ENCODE results near the gene BLTP3A.
"Not testable (repeated sequence)": the region's sequence is repeated elsewhere in the genome, so short reads cannot be mapped to it uniquely, and the experiment has no call there.

The BLTP3A gene

GRCh38 chr6:34795836-34796425 is 4.0 kb downstream of the BLTP3A start:
- Histone ChIP-seq H3K4me2 (no peak overlapping the region), H3K36me3 (ENCODE audit: insufficient read depth) (no peaks in the 10 kb centered on the region), H3K9ac (no peak overlapping the region), H2AFZ (ENCODE audit: low read depth) (no peak overlapping the region), H3K79me2 (ENCODE audit: insufficient read depth, low read depth) (peaks cover 49% of the 10 kb centered on the region), H3K27me3 (ENCODE audit: insufficient read depth, low read depth) (no peaks in the 10 kb centered on the region), H3K27ac (no peak overlapping the region), H3K4me1 (ENCODE audit: low read depth, poor library complexity, severe bottlenecking) (peaks cover 13% of the 10 kb centered on the region), H4K20me1 (ENCODE audit: insufficient read depth) (no peaks in the 10 kb centered on the region), H3K4me3 (IDR thresholded peaks at IDR 0.05; ENCODE audit: insufficient read depth, low read depth, low read length) (no peak overlapping the region)
- no peak for TF ChIP-seq CTCF (conservative IDR thresholded peaks at IDR 0.05; ENCODE audit: low read depth, low read length)

GRCh38 chr6:34798057-34798456 is 6.2 kb downstream of the BLTP3A start:
- no peak overlapping the region for H3K27ac ChIP-seq
- H3K27me3 ChIP-seq (ENCODE audit: insufficient read depth, low read depth) = no peaks in the 10 kb centered on the region
- no peak overlapping the region for H3K9ac ChIP-seq
- H2AFZ ChIP-seq (ENCODE audit: low read depth) = no peak overlapping the region
- H3K79me2 ChIP-seq (ENCODE audit: insufficient read depth, low read depth) = peaks cover 51% of the 10 kb centered on the region
- no peak overlapping the region for H3K4me3 ChIP-seq (IDR thresholded peaks at IDR 0.05; ENCODE audit: insufficient read depth, low read depth, low read length)
- peaks cover 6% of the 10 kb centered on the region for H3K4me1 ChIP-seq (ENCODE audit: low read depth, poor library complexity, severe bottlenecking)
- no peak overlapping the region for H3K4me2 ChIP-seq
- no peaks in the 10 kb centered on the region for H4K20me1 ChIP-seq (ENCODE audit: insufficient read depth)
- no peak for TF ChIP-seq CTCF (conservative IDR thresholded peaks at IDR 0.05; ENCODE audit: low read depth, low read length)
- no peaks in the 10 kb centered on the region for H3K36me3 ChIP-seq (ENCODE audit: insufficient read depth)

- H4K20me1 ChIP-seq (ENCODE audit: insufficient read depth) = no peaks in the 10 kb centered on the region
Observed at GRCh38 chr6:34799547-34799946, 7.7 kb downstream of the BLTP3A start.

GRCh38 chr6:34804543-34804942 is 12.7 kb downstream of the BLTP3A start:
- no peak for TF ChIP-seq CTCF (conservative IDR thresholded peaks at IDR 0.05; ENCODE audit: low read depth, low read length)
- Histone ChIP-seq H2AFZ (ENCODE audit: low read depth) (no peak overlapping the region), H3K4me2 (no peak overlapping the region), H4K20me1 (ENCODE audit: insufficient read depth) (no peaks in the 10 kb centered on the region), H3K79me2 (ENCODE audit: insufficient read depth, low read depth) (peaks cover 26% of the 10 kb centered on the region), H3K36me3 (ENCODE audit: insufficient read depth) (no peaks in the 10 kb centered on the region), H3K9ac (no peak overlapping the region), H3K27ac (no peak overlapping the region), H3K27me3 (ENCODE audit: insufficient read depth, low read depth) (no peaks in the 10 kb centered on the region), H3K4me3 (IDR thresholded peaks at IDR 0.05; ENCODE audit: insufficient read depth, low read depth, low read length) (no peak overlapping the region), H3K4me1 (ENCODE audit: low read depth, poor library complexity, severe bottlenecking) (peaks cover 49% of the 10 kb centered on the region)

More at GRCh38 chr6:34799547-34799946, 7.7 kb downstream of the BLTP3A start:
- no peak overlapping the region for H2AFZ ChIP-seq (ENCODE audit: low read depth)
- peaks cover 15% of the 10 kb centered on the region for H3K4me1 ChIP-seq (ENCODE audit: low read depth, poor library complexity, severe bottlenecking)
- H3K27me3 ChIP-seq (ENCODE audit: insufficient read depth, low read depth) = no peaks in the 10 kb centered on the region
- no peak overlapping the region for H3K27ac ChIP-seq
- no peak for TF ChIP-seq CTCF (conservative IDR thresholded peaks at IDR 0.05; ENCODE audit: low read depth, low read length)
- no peak overlapping the region for H3K4me2 ChIP-seq
- H3K79me2 ChIP-seq (ENCODE audit: insufficient read depth, low read depth) = peaks cover 41% of the 10 kb centered on the region
- H3K9ac ChIP-seq = no peak overlapping the region
- H3K4me3 ChIP-seq (IDR thresholded peaks at IDR 0.05; ENCODE audit: insufficient read depth, low read depth, low read length) = no peak overlapping the region
- no peaks in the 10 kb centered on the region for H3K36me3 ChIP-seq (ENCODE audit: insufficient read depth)

GRCh38 chr6:34805074-34805473 is 13.2 kb downstream of the BLTP3A start:
- not testable (repeated sequence) for H2AFZ ChIP-seq (ENCODE audit: low read depth); H3K27ac ChIP-seq; H3K9ac ChIP-seq; H3K27me3 ChIP-seq (ENCODE audit: insufficient read depth, low read depth); H3K4me3 ChIP-seq (IDR thresholded peaks at IDR 0.05; ENCODE audit: insufficient read depth, low read depth, low read length); H3K36me3 ChIP-seq (ENCODE audit: insufficient read depth); H3K4me2 ChIP-seq; H4K20me1 ChIP-seq (ENCODE audit: insufficient read depth)
- Histone ChIP-seq H3K4me1 (ENCODE audit: low read depth, poor library complexity, severe bottlenecking) (peaks cover 54% of the 10 kb centered on the region), H3K79me2 (ENCODE audit: insufficient read depth, low read depth) (peaks cover 27% of the 10 kb centered on the region)
